Natural killer cell (primary cell): ENCODE data around the gene OVCA2. TPM values are rescaled to one million over a fixed set of nuclear protein-coding genes. Genes with fewer than 3 reads are reported as not detected.

Source experiments
- ATAC-seq, 3 donors: fragments of 150-1000 bp in 2 of 3; fragments of 200-7000 bp in 1 of 3; cut with Tn5 transposase; 1 replicate in 1 of 3; 2 replicates in 2 of 3; pipeline ENCODE4 v1.10.0; 2021; ENCODE audit warnings: mild to moderate bottlenecking in 2 of 3, moderate library complexity in 2 of 3
- DNase-seq, 2 donors: peaks; one replicate each; pipeline versions ENCODE4 v3.0.0 to v3.0.0-alpha.2; 2013 to 2021; ENCODE audit warnings: mixed read lengths in 1 of 2
- H3K27ac ChIP-seq: one replicate; pipeline ENCODE4 v1.5.1; 2013; ENCODE audit warnings: mild to moderate bottlenecking, low read length
- H3K27me3 ChIP-seq: one replicate; pipeline ENCODE4 v1.6.1; 2013; ENCODE audit warnings: low read length; ENCODE audit not compliant: control insufficient read depth, insufficient read depth
- H3K36me3 ChIP-seq: one replicate; pipeline ENCODE4 v1.6.1; 2013; ENCODE audit warnings: low read length; ENCODE audit not compliant: control insufficient read depth, insufficient read depth
- H3K4me1 ChIP-seq: one replicate; pipeline ENCODE4 v1.6.1; 2013; ENCODE audit warnings: low read length; ENCODE audit not compliant: control insufficient read depth, insufficient read depth
- H3K4me3 ChIP-seq: one replicate; pipeline ENCODE4 v1.5.1; 2013; ENCODE audit warnings: low read length
- H3K9me3 ChIP-seq: one replicate; pipeline ENCODE4 v1.6.1; 2013; ENCODE audit warnings: low read length; ENCODE audit not compliant: control insufficient read depth, insufficient read depth
- H3K27ac Mint-ChIP-seq, 2 donors: one replicate each; pipeline ENCODE4 v1.8.0; 2022; ENCODE audit warnings: mild to moderate bottlenecking in 2 of 2, mixed read lengths in 2 of 2, moderate library complexity in 1 of 2
- H3K27me3 Mint-ChIP-seq, 2 donors: one replicate each; pipeline ENCODE4 v1.8.0; 2022; ENCODE audit warnings: low read depth in 2 of 2, mixed read lengths in 2 of 2
- H3K36me3 Mint-ChIP-seq: one replicate; pipeline ENCODE4 v1.8.0; 2022; ENCODE audit warnings: mixed read lengths
- H3K4me1 Mint-ChIP-seq, 2 donors: one replicate each; pipeline ENCODE4 v1.8.0; 2022; ENCODE audit warnings: mixed read lengths in 2 of 2
- H3K4me3 Mint-ChIP-seq: one replicate; pipeline ENCODE4 v1.8.0; 2022; ENCODE audit warnings: mild to moderate bottlenecking, moderate library complexity, mixed read lengths
- H3K9me3 Mint-ChIP-seq, 2 donors: one replicate each; pipeline ENCODE4 v1.8.0; 2022; ENCODE audit warnings: mixed read lengths in 2 of 2
- CTCF ChIP-seq: fragments of 200-600 bp; IDR thresholded peaks from one replicate; pipeline ENCODE4 v1.8.0; 2022; ENCODE audit warnings: antibody characterized with exemption
- WGBS: methylation state at CpG from one replicate; pipeline ENCODE4 v1.1.7; 2013; ENCODE audit warnings: missing lambda C conversion rate; ENCODE audit not compliant: insufficient coverage; 5-methylcytosine and 5-hydroxymethylcytosine counted together
- intact Hi-C: fragments of 100-400 bp; cut with micrococcal nuclease; formaldehyde crosslinking; loops from one replicate; pipeline ENCODE4 v1.14.2; 2022
- total RNA-seq, 4 donors: library from RNA; stranded (reverse); fragments of 120-200 nt in 1 of 4; gene quantifications; one replicate each; pipeline versions ENCODE4 v1.2.3 to v1.2.4, GENCODE V29; 2013 to 2022

OVCA2 gene
- total RNA-seq, 3 donors from 2014 or later (not counting 1 experiment from before 2014, with no cell fraction given), result 27.9 to 33.8 (median 28.5) TPM

DNA sequence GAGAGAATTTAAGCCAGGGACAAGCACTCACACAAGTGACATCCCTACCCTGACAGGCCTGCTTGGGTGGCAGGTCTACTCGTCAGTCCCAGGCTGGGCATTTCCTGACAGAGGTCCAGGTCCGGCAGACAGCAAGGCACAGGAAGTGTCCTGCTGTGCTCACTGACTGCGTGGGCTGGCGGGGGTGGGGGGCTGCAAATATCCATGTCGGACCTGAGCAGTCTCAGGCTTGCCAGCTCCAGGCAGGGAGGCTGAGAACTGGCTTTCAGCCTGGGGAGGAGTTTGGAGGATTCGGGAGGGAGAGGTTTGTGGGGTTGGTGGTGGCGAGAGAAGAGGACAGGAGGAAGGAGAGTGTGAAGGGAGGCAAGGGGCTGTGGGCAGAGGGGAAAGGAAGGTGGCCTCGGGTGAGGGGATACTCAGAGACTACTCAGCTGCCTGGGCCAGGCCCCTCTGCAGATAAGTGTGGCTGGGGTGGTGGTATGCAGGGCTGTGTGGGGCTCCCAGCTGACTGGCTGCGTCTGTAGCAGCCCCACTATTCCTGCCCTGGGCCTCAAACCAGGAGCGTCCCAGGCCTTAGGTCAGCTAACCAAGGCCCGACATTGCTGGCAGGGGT lies 20.9 kb downstream of the OVCA2 start:
- Histone ChIP-seq H3K27ac (no peak overlapping the region), H3K9me3 (no peaks in the 10 kb centered on the region), H3K27me3 (no peaks in the 10 kb centered on the region), H3K36me3 (peaks cover 24% of the 10 kb centered on the region), H3K4me1 (peaks cover 47% of the 10 kb centered on the region), H3K4me3 (no peak overlapping the region)
- no peak for ATAC-seq
- Mint-ChIP-seq H3K27me3 (no peaks in the 10 kb centered on the region), H3K27ac (peak overlapping the region in 1 of 2 donors; percentile 85), H3K9me3 (no peaks in the 10 kb centered on the region), H3K4me1 (peaks cover 17 to 48% of the 10 kb centered on the region in 2 donors), H3K36me3 (no peaks in the 10 kb centered on the region), H3K4me3 (no peak overlapping the region)
- intact Hi-C loops, result no loop called here
- 74% methylated on average over 11 of the region's 11 CpGs for WGBS
- no peak for TF ChIP-seq CTCF
- DNase-seq, result no peak

DNA sequence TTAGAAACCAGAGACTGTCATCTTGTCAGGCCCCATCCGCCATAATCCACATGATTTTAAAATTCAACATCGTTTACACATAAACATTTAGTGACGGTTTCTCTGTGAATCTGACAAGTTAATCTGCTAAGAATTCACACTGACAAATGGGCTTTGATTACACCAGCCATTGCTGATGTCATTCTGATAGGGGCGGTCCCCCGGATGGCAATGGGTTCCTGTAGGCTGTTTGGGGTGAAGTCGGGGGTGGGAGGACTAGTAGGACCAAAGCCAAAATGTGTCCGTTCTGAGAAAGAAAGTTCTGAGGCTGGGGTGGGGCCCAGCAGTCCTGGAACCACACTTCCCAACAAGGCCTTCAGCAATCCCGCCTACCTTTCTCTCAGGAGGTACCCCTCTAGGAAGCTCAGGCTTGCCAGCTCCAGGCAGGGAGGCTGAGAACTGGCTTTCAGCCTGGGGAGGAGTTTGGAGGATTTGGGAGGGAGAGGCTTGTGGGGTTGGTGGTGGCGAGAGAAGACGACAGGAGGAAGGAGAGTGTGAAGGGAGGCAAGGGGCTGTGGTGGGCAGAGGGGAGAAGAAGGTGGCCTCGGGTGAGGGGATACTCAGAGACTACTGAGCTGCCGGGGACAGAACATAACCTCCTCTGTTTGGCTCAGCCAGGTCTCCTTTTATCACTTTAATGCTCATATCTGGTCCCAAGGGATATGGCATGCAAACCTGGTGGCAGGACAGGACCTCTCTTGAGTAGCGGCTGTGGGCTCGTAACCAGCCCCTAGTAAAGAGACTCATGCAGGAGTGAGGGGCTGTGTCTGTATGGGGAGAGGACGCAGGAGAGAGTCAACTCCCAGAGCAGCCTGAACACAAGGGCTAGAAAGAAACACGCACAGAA lies 21.7 kb downstream of the OVCA2 start:
- peaks cover 17 to 48% of the 10 kb centered on the region in 2 donors for H3K4me1 Mint-ChIP-seq
- ATAC-seq (no peak), DNase-seq (no peak)
- H3K4me3 Mint-ChIP-seq, result no peak overlapping the region
- H3K36me3 Mint-ChIP-seq, result no peaks in the 10 kb centered on the region
- 86% methylated on average over 15 of the region's 16 CpGs for WGBS
- H3K27me3 ChIP-seq, result no peaks in the 10 kb centered on the region
- H3K9me3 ChIP-seq, result no peaks in the 10 kb centered on the region
- intact Hi-C loops, result no loop called here
- H3K4me3 ChIP-seq, result no peak overlapping the region
- no peaks in the 10 kb centered on the region for H3K9me3 Mint-ChIP-seq
- peak overlapping the region in 1 of 2 donors; percentile 85 for H3K27ac Mint-ChIP-seq
- TF ChIP-seq CTCF, result no peak
- H3K27ac ChIP-seq, result no peak overlapping the region
- H3K4me1 ChIP-seq, result peaks cover 44% of the 10 kb centered on the region
- H3K27me3 Mint-ChIP-seq, result no peaks in the 10 kb centered on the region
- peaks cover 28% of the 10 kb centered on the region for H3K36me3 ChIP-seq

DNA sequence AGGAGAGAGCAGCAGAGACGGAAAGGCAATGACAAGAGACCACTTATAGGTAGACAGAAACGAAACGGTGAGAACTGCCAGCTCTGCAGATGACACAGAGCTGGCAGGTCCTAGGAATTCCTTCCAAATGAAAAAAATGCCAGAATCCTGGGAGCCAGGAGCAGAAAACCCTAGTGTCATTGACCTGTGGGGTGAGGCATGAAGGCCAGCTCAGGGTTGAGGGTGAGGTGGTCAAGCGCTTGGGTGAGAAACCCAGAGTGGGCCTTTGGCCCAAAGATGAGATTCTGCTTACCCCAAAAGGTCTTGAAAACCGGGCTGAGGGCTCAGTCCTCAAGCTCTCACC lies 22.3 kb downstream of the OVCA2 start:
- peak overlapping the region; percentile 17 for H3K27ac ChIP-seq
- intact Hi-C loops, result no loop called here
- Mint-ChIP-seq H3K36me3 (no peaks in the 10 kb centered on the region), H3K27me3 (no peaks in the 10 kb centered on the region), H3K9me3 (no peaks in the 10 kb centered on the region), H3K4me3 (no peak overlapping the region), H3K27ac (peak overlapping the region; percentile 78 to 85), H3K4me1 (peaks cover 17 to 48% of the 10 kb centered on the region in 2 donors)
- whole genome bisulfite sequencing, result 65% methylated on average over 5 of the region's 5 CpGs
- no peaks in the 10 kb centered on the region for H3K9me3 ChIP-seq
- H3K27me3 ChIP-seq, result no peaks in the 10 kb centered on the region
- H3K4me1 ChIP-seq, result peaks cover 39% of the 10 kb centered on the region
- ATAC-seq, result no peak
- no peak for TF ChIP-seq CTCF
- DNase-seq, result no peak
- peaks cover 31% of the 10 kb centered on the region for H3K36me3 ChIP-seq
- H3K4me3 ChIP-seq, result no peak overlapping the region
